GM12872 (cell line): Measurements from ENCODE around the gene LGALS3.

Experiments
- CTCF ChIP-seq: IDR thresholded peaks from 3 replicates; pipeline ENCODE4 v1.5.1; 2011; ENCODE audit warnings: low read depth, mild to moderate bottlenecking, low read length, moderate library complexity; ENCODE audit not compliant: insufficient read depth

Gene LGALS3

DNA sequence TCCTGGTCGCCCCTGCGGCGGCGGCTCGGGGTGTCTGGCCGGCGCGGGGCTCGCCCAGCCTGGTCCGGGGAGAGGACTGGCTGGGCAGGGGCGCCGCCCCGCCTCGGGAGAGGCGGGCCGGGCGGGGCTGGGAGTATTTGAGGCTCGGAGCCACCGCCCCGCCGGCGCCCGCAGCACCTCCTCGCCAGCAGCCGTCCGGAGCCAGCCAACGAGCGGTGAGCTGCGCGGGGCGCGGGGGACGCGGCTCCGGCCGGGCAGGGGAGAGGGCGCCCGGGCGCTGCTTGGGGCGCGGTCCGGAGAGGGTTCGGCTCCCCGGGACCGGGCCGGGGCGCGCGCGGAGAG lies at the start of gene LGALS3:
Gene LGALS3 (plus strand): TSS at position 167 of the 342 bp plus-strand sequence. CDS start 8,122 bp downstream, outside the sequence.
- no peak for TF ChIP-seq CTCF

- no peak for TF ChIP-seq CTCF
Measured at GRCh38 chr14:55084401-55085059, 44.5 kb upstream of the LGALS3 start.

DNA sequence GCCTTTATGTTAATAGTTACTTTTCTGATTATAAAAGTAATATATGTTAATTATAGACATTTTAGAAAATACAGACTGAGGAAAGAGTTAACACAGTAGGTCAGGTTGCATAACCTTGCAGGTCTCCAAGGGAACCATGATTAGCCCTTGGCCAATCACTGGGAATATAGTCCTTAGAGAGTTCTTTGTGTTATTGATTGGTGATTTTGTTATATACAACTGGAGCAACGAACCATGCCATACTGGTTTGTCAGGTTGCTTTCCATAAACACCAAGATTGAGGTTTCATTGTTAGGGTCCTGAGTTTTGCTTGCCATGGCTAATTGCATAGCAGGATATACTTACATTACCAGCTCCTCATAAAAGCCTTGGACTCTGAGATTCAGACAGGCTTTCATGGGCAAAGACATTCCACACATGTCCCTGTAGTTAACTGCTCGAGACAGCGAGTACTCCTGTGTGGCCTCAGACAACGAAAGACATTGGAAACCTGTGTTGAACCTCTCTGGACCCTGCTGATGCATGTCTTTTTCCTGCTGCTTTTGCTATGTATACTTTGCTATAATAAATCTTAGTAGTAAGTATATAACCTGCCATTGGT lies 43.9 kb upstream of the LGALS3 start:
- TF ChIP-seq CTCF = no peak

DNA sequence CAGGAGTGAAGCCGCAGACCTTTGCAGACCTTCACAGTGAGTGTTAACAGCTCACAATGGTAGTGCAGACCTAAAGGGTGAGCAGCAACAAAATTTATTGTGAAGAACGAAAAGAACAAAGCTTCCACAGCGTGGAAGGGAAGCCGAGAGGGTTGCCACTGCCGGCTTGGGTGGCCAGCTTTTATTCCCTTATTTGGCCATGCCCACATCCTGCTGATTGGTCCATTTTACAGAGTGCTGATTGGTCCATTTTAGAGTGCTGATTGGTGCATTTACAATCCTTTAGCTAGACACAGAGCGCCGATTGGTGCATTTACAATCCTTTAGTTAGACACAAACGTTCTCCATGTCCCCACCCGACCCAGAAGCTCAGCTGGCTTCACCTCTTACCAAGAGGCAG lies 42.1 kb upstream of the LGALS3 start:
- TF ChIP-seq CTCF = no peak

DNA sequence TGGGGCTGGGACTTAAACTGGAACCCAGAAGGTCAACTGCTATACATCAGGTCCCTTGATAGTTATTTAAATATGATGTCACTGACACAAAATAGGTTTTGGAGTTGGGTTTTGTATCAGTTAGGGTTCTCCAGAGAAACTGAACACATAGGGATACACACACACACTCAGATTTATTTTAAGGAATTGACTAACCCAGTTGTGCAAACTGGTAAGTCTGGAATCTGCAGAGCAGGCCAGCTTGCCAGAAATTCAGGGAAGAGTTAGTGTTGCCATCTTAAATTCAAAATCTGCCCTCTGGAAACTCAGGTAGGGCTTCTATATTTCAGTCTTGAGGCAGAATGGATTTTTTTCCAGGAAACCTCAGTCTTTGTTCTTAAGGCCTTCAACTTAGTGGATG lies 40.7 kb upstream of the LGALS3 start:
- TF ChIP-seq CTCF = no peak

DNA sequence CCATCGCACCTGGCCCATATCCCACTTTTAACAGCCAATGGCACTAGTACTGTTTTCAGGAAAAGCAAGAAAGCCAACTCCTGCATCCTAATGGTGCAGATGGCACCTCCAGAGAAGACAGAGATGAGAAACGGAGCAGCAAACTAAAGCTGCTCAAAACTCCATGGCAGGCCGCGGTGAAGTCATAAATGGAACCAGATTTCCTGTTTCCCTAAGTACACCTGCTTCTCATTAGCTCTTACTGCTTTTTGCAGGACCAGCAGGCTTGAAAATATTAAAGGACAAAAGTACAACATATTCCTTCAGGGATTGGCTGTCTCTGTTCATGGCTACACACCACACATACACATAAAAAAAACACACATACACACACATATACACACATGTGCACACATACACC lies 36.7 kb upstream of the LGALS3 start:
- no peak for TF ChIP-seq CTCF

DNA sequence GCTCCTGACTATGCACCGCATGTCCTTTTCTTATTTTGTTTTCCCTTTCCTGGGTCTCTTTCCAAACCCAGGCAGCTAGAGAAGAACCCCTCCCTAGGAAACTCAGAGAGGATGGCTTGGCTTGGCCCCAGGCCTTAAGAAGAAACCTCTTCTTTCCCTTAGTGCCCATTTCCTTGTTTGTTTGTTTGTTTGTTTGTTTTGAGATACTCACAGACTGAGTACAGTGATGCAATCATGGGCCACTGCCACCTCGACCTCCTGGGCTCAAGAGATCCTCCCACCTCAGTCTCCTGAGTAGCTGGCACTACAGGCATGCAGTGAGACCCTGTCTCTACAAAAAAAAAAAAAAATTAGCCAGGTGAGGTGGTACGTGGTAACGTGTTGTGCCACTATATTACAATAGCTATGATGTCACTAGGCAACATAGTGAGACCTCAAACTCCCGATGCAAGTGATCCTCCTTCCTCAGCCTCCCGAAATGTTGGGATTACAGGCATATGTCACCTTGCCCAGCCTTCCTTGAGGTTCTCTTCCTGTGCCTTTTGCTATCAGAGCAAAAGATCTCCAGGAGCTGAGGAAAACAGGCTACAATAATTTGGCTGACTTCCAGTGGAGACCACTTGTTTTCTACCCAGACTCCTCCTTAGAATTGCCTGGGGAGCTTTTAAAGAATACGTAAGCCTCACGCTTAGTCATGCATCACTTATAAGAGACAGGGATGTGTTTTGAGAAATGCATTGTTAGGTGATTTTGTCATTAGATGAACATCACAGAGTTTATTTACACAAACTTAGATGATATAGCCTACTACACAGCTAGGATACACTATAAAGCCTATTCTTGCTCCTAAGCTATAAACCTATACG lies 34.5 kb upstream of the LGALS3 start:
- TF ChIP-seq CTCF = no peak
